Left lobe of liver (tissue), 2 donors: Measurements from ENCODE around the gene FAM89A. TPM values are rescaled to one million over a fixed set of nuclear protein-coding genes. Genes with fewer than 3 reads are reported as not detected.

Experiments used
- ATAC-seq: fragments of 200-7000 bp; cut with Tn5 transposase; one replicate; pipeline ENCODE4 v1.9.1; 2020; ENCODE audit warnings: mild to moderate bottlenecking, moderate library complexity
- DNase-seq: peaks from one replicate; pipeline ENCODE4 v3.0.0-alpha.2; 2020; ENCODE audit warnings: low spot score
- total RNA-seq: library from RNA; stranded (reverse); gene quantifications from one replicate; pipeline ENCODE4 v1.2.1, GENCODE V29; 2021
- donor health status: DM: no; HTN: no; CAD: no; lungs with moderate emphysema.
- donor health status: DM: no; HTN: yes; CAD: no.

FAM89A gene
- total RNA-seq, 1 donor from 2014 or later: 3.3 TPM

DNA sequence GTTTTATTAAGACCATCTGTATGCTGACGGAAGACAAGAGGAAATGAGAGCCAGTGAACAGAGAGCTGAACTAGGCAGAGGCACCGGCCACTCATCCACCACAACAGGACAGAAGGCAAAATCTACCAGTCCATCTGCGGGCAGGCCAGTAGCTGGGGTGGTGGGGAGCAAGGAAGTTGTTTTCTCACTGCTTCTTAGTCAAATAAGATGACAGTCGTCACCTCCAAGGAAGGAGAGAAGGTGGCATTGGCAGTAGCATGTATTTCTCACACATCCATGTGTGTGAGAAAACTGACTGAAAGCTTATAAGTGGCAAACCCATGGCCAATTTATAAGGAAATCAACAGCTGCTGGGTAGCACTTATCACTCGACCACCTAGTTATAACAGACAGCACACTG, 69.6 kb downstream of the FAM89A start:
- ATAC-seq (no peak), DNase-seq (no peak)

Other genes starting within 250 kb of the FAM89A start
- 4.6 TPM for gene C1orf198, start 171.7 kb downstream of the FAM89A start, total RNA-seq
- gene TTC13, start 61.4 kb downstream of the FAM89A start, total RNA-seq: 7.5 TPM
- 10.6 TPM for gene ARV1, start 61.2 kb downstream of the FAM89A start, total RNA-seq
- 0.03 TPM for gene TRIM67, start 121.8 kb upstream of the FAM89A start, total RNA-seq
- gene GNPAT, start 201.0 kb upstream of the FAM89A start, total RNA-seq: 19.0 TPM